ENCODE data around the gene RAG1. TPM values are rescaled to one million over a fixed set of nuclear protein-coding genes. Genes with fewer than 3 reads are reported as not detected.

The RAG1 gene
- total and polyA plus RNA-seq, 2 of the 8 experiments (the other 6 are each of a cell fraction or from before 2014, with no cell fraction given), result 0.14 to 0.58 TPM

GRCh38 chr11:36590513-36590912 is 22.7 kb downstream of the RAG1 start (continued):
- TF ChIP-seq CHD7 (IDR thresholded peaks at IDR 0.05; ENCODE audit: insufficient replicate concordance, low read length), result no peak
- TF ChIP-seq CHD1 (IDR thresholded peaks at IDR 0.05; ENCODE audit: low read depth, low read length), result no peak
- TF ChIP-seq SAP30 (IDR thresholded peaks at IDR 0.05; ENCODE audit: insufficient read depth, insufficient replicate concordance, low read length), result no peak
- no peak for TF ChIP-seq CTCF (IDR thresholded peaks at IDR 0.05; ENCODE audit: control extremely low read depth in 1 of 3, insufficient read depth in 1 of 3, low read depth in 1 of 3, low read length in 3 of 3)
- no peak for TF ChIP-seq MAX (IDR thresholded peaks at IDR 0.05)
- no peak for TF ChIP-seq ZNF274 (IDR thresholded peaks at IDR 0.05; ENCODE audit: borderline replicate concordance, extremely low read depth, low read length)
- TF ChIP-seq NRF1 (IDR thresholded peaks at IDR 0.05; ENCODE audit: low read depth, low read length), result no peak
- TF ChIP-seq CTBP2 (IDR thresholded peaks at IDR 0.05; ENCODE audit: borderline replicate concordance, insufficient read depth, insufficient read length, low read length), result no peak
- TF ChIP-seq POLR2A (IDR thresholded peaks at IDR 0.05; ENCODE audit: control extremely low read depth in 1 of 2, low read depth in 2 of 2, low read length in 2 of 2), result no peak
